ENCODE measurements around the gene ZNF473. TPM values are rescaled to one million over a fixed set of nuclear protein-coding genes. Genes with fewer than 3 reads are reported as not detected.

The ZNF473 gene
- total and polyA plus RNA-seq, 2 donors (not counting 3 experiments of a cell fraction or from before 2014, with no cell fraction given): 3.8 to 8.7 TPM

- Histone ChIP-seq H3K27ac (ENCODE audit: insufficient read depth, low read depth, low read length) (no peak overlapping the region), H3K4me1 (ENCODE audit: control insufficient read depth, extremely low read depth, insufficient read depth, low read length) (no peaks in the 10 kb centered on the region), H4K20me1 (replicated peaks; ENCODE audit: control insufficient read depth, extremely low read depth, insufficient read depth, low read length) (no peaks in the 10 kb centered on the region), H3K27me3 (ENCODE audit: control insufficient read depth in 2 of 2, insufficient read depth in 2 of 2, low read length in 2 of 2) (no peaks in the 10 kb centered on the region), H3K4me3 (replicated peaks in 1 of 3; ENCODE audit: insufficient read depth in 1 of 3, low read depth in 1 of 3, low read length in 3 of 3) (no peak overlapping the region), H3K36me3 (ENCODE audit: control insufficient read depth in 2 of 2, extremely low read depth in 1 of 2, insufficient read depth in 2 of 2, low read length in 2 of 2) (no peaks in the 10 kb centered on the region), H3K4me2 (ENCODE audit: insufficient read depth, low read length) (no peak overlapping the region), H2AFZ (ENCODE audit: low read depth, low read length) (no peak overlapping the region), H3K9ac (replicated peaks; ENCODE audit: extremely low read depth, insufficient read depth, low read length) (no peak overlapping the region), H3K79me2 (ENCODE audit: control insufficient read depth, insufficient read depth, low read length) (no peaks in the 10 kb centered on the region), H3K9me1 (replicated peaks; ENCODE audit: control insufficient read depth, extremely low read depth, insufficient read depth, low read length) (no peaks in the 10 kb centered on the region), H3K9me3 (replicated peaks; ENCODE audit: control insufficient read depth, insufficient read depth, low read length) (peaks cover 15% of the 10 kb centered on the region)
- no peak for FAIRE-seq
- ChIA-PET POLR2A (no interaction called here), CTCF (no interaction called here)
- TF ChIP-seq JUN (IDR thresholded peaks at IDR 0.05; ENCODE audit: borderline replicate concordance, insufficient read depth, insufficient read length, low read depth) (no peak), MAX (IDR thresholded peaks at IDR 0.05; ENCODE audit: insufficient read depth, insufficient read length) (no peak), GATA2 (IDR thresholded peaks at IDR 0.05; ENCODE audit: insufficient read depth, insufficient read length, low read depth, low read length) (no peak), POLR2AphosphoS5 (IDR thresholded peaks at IDR 0.05; ENCODE audit: insufficient read depth, low read depth, low read length) (no peak), EZH2 (IDR thresholded peaks at IDR 0.05; ENCODE audit: borderline replicate concordance, low read depth, low read length, severe bottlenecking) (no peak), FOS (IDR thresholded peaks at IDR 0.05; ENCODE audit: borderline replicate concordance, insufficient read depth, low read length) (no peak), MYC (IDR thresholded peaks at IDR 0.05; ENCODE audit: low read depth, low read length) (no peak), POLR2A (IDR thresholded peaks at IDR 0.05; ENCODE audit: low read depth, low read length) (no peak)
- TF ChIP-seq, protein P1, sequence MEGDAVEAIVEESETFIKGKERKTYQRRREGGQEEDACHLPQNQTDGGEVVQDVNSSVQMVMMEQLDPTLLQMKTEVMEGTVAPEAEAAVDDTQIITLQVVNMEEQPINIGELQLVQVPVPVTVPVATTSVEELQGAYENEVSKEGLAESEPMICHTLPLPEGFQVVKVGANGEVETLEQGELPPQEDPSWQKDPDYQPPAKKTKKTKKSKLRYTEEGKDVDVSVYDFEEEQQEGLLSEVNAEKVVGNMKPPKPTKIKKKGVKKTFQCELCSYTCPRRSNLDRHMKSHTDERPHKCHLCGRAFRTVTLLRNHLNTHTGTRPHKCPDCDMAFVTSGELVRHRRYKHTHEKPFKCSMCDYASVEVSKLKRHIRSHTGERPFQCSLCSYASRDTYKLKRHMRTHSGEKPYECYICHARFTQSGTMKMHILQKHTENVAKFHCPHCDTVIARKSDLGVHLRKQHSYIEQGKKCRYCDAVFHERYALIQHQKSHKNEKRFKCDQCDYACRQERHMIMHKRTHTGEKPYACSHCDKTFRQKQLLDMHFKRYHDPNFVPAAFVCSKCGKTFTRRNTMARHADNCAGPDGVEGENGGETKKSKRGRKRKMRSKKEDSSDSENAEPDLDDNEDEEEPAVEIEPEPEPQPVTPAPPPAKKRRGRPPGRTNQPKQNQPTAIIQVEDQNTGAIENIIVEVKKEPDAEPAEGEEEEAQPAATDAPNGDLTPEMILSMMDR (IDR thresholded peaks at IDR 0.05; ENCODE audit: extremely low read depth in 1 of 2, insufficient read depth in 1 of 2, low read depth in 1 of 2, low read length in 2 of 2): no peak
- intact Hi-C loops (cut with micrococcal nuclease) (no loop called here), dilution Hi-C loops (cut with MboI; ENCODE audit: extremely low pct_ligation_motif_present, low sequenced_read_pairs) (no loop called here)
- no peak for DNase-seq (ENCODE audit: low read depth, low spot score)
- no TSS peak for BruUV-seq (replicated peaks)
Observed at GRCh38 chr19:50058425-50058824, 32.6 kb downstream of the ZNF473 start.
